Measurements from ENCODE around the gene KYAT1. TPM values are rescaled to one million over a fixed set of nuclear protein-coding genes. Genes with fewer than 3 reads are reported as not detected.
"Not testable (repeated sequence)": the region's sequence is repeated elsewhere in the genome, so short reads cannot be mapped to it uniquely, and the experiment has no call there.

KYAT1 gene
- total RNA-seq, 4 donors from 2014 or later: 7.4 to 9.0 (median 8.6) TPM

DNA sequence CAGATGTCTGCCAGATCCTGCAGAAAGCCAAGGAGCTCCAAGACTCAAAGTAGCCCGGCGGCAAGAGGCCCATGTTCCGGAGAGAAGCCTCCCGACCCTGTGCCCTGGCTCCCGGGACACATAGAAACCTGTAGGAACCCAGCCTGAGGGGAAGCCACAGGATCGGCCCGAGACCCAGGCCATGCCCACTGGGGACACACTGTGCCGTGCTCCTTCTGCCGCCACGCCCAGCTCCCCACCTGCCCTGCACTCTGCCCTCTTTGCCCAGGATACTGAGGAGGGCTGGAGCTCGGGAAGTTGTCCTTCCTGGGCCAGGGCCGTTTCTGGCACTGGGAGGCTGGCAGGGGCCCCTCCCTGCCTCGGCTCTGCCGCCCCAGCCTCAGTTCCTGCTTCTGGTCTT, 73.9 kb downstream of the KYAT1 start:
- Histone ChIP-seq H3K36me3 (peaks cover 0 to 72% (median 4%) of the 10 kb centered on the region in 3 donors), H3K4me1 (no peaks in the 10 kb centered on the region), H3K27me3 (no peaks in the 10 kb centered on the region), H3K4me3 (no peak overlapping the region), H3K27ac (no peak overlapping the region), H3K9me3 (no peaks in the 10 kb centered on the region)
- TF ChIP-seq POLR2A (IDR thresholded peaks at IDR 0.05): no peak
- DNase-seq (ENCODE audit: low spot score in 2 of 2): no peak
- 86 to 93% methylated on average over 12 of the region's 14 CpGs for WGBS, 2 donors

DNA sequence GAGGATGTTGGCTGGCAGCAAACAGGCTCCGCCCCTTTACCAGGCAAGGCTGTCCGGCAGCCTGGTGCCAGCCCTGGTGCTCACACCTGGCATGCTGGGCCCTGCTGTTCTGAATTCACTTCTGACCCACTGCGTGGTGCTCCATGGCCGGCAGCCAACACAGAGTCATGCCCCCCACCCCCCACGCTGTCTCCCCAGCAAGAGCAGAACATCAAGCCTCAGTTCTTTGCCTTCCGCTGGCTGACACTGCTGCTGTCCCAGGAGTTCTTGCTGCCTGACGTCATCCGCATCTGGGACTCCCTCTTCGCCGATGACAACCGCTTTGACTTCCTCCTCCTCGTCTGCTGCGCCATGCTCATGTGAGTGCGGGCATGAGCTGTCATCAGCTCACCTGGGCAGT, 76.1 kb downstream of the KYAT1 start:
- no peak for DNase-seq (ENCODE audit: low spot score in 2 of 2)
- TF ChIP-seq, protein P1, sequence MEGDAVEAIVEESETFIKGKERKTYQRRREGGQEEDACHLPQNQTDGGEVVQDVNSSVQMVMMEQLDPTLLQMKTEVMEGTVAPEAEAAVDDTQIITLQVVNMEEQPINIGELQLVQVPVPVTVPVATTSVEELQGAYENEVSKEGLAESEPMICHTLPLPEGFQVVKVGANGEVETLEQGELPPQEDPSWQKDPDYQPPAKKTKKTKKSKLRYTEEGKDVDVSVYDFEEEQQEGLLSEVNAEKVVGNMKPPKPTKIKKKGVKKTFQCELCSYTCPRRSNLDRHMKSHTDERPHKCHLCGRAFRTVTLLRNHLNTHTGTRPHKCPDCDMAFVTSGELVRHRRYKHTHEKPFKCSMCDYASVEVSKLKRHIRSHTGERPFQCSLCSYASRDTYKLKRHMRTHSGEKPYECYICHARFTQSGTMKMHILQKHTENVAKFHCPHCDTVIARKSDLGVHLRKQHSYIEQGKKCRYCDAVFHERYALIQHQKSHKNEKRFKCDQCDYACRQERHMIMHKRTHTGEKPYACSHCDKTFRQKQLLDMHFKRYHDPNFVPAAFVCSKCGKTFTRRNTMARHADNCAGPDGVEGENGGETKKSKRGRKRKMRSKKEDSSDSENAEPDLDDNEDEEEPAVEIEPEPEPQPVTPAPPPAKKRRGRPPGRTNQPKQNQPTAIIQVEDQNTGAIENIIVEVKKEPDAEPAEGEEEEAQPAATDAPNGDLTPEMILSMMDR (IDR thresholded peaks at IDR 0.05): no peak
- no peak for TF ChIP-seq EP300 (IDR thresholded peaks at IDR 0.05)
- TF ChIP-seq POLR2A (IDR thresholded peaks at IDR 0.05): no peak
- Histone ChIP-seq H3K9me3 (no peaks in the 10 kb centered on the region), H3K4me3 (no peak overlapping the region), H3K36me3 (peaks cover 0 to 93% (median 4%) of the 10 kb centered on the region in 3 donors), H3K27me3 (no peaks in the 10 kb centered on the region), H3K4me1 (no peaks in the 10 kb centered on the region), H3K27ac (no peak overlapping the region)
- WGBS, 2 donors: 83 to 91% methylated on average over 14 of the region's 14 CpGs

DNA sequence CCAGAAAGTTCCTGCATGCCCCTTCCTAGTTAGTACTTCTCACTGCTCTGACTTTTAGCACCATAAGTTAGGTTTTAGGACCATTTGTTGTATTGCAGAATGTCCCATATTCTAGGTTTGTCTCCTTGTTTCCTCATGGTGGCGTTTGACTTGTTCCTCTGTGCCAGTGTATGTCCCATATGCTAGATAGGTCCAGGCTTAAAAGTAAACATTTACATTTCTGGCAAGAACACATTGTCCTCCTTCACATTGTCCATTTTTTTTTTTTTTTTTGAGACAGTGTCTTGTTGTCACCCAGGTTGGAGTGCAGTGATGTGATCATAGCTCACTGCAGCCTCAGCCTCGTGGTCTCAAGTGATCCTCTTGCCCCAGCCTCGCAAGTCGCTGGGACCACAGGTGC, 79.3 kb downstream of the KYAT1 start:
- WGBS, 2 donors: 92 to 93% methylated on average over 4 of the region's 4 CpGs
- no peaks in the 10 kb centered on the region for H3K27me3 ChIP-seq
- H3K9me3 ChIP-seq: no peaks in the 10 kb centered on the region
- H3K36me3 ChIP-seq: peaks cover 0 to 100% (median 18%) of the 10 kb centered on the region in 3 donors
- no peaks in the 10 kb centered on the region for H3K4me1 ChIP-seq
- TF ChIP-seq, protein P1 (IDR thresholded peaks at IDR 0.05): no peak
- TF ChIP-seq POLR2A (IDR thresholded peaks at IDR 0.05) (no peak), EP300 (IDR thresholded peaks at IDR 0.05) (no peak)
- DNase-seq (ENCODE audit: low spot score in 2 of 2): no peak
- no peak overlapping the region for H3K27ac ChIP-seq
- no peak overlapping the region for H3K4me3 ChIP-seq

DNA sequence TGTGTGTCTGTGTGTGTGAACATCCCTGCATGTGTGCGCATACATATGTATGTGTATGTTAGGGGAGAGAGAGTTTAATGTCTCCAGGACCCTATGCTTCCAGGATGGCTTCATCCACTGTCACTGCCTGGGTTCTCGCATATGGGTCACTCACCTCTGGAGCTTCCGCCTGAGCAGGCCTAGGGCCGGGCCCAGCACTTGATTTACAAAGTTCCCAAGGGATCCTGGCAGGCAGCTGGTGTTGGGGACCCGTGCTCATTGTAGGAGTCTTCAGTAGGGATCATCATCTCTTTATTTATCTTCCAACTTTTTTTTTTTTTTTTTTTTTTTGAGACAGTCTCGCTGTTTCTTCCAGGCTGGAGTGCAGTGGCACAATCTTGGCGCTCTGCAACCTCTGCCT, 81.7 kb downstream of the KYAT1 start:
- TF ChIP-seq, protein P1 (IDR thresholded peaks at IDR 0.05): no peak
- H3K27me3 ChIP-seq: no peaks in the 10 kb centered on the region
- H3K27ac ChIP-seq: no peak overlapping the region
- no peaks in the 10 kb centered on the region for H3K9me3 ChIP-seq
- no peak overlapping the region for H3K4me3 ChIP-seq
- no peaks in the 10 kb centered on the region for H3K4me1 ChIP-seq
- H3K36me3 ChIP-seq: peaks cover 2 to 98% (median 18%) of the 10 kb centered on the region in 3 donors
- DNase-seq (ENCODE audit: low spot score in 2 of 2): no peak
- 88 to 91% methylated on average over 7 of the region's 7 CpGs for WGBS, 2 donors

DNA sequence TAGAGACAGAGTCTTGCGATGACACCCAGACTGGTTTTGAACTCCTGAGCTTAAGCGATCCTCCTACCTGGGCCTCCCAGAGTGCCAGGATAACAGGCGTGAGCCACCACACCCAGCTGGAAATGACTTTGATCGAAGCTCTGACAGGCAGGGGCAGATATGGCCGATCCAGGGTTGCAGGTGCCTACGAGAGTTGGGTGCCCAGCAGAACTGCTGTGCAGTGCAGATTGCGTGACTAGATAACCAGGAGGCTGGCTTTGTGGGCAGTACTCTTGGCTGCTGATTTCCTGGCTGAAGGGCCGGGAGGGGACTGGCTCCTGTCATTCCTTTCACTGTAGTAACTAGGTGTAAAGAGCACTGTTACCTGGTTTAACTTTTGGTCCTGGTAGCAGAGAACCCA, 82.9 kb downstream of the KYAT1 start:
- TF ChIP-seq, protein P1 (IDR thresholded peaks at IDR 0.05): no peak
- TF ChIP-seq POLR2A (IDR thresholded peaks at IDR 0.05): no peak
- no peak for TF ChIP-seq EP300 (IDR thresholded peaks at IDR 0.05)
- H3K4me1 ChIP-seq: no peaks in the 10 kb centered on the region
- no peaks in the 10 kb centered on the region for H3K9me3 ChIP-seq
- no peak overlapping the region for H3K27ac ChIP-seq
- DNase-seq (ENCODE audit: low spot score in 2 of 2): no peak
- peaks cover 2 to 98% (median 18%) of the 10 kb centered on the region in 3 donors for H3K36me3 ChIP-seq
- 80 to 92% methylated on average over 8 of the region's 8 CpGs for WGBS, 2 donors
- H3K27me3 ChIP-seq: no peaks in the 10 kb centered on the region
- H3K4me3 ChIP-seq: no peak overlapping the region

DNA sequence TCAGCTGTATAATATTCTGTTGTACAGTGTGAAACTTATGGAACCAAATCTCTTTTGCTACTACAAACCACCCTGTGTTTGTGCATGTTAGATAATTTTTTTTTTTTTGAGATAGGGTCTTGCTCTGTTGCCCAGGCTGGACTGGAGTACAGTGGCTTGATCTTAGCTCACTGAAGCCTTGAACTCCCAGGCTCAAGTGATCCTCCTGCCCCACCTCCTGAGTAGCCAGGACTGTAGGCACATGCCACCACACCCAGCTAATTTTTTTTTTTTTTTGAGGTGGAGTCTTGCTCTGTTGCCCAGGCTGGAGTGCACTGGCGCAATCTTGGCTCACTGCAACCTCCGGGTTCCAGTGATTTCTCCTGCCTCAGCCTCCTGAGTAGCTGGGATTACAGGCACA, 86.8 kb downstream of the KYAT1 start:
- H3K27ac ChIP-seq; H3K9me3 ChIP-seq; DNase-seq (ENCODE audit: low spot score in 2 of 2); H3K4me3 ChIP-seq; H3K4me1 ChIP-seq; H3K27me3 ChIP-seq: not testable (repeated sequence)
- 48 to 50% methylated on average over 2 of the region's 2 CpGs for WGBS, 2 donors
- H3K36me3 ChIP-seq: peaks cover 2 to 96% (median 19%) of the 10 kb centered on the region in 3 donors

Measured in tibial nerve (tissue), 4 donors.